IPS-18a (cell line): ENCODE results near the gene RFT1.
A peak's percentile ranks its signal among the peaks of the same experiment; 100 is the strongest.
"Not testable (repeated sequence)": the region's sequence is repeated elsewhere in the genome, so short reads cannot be mapped to it uniquely, and the experiment has no call there.

Source experiments
- H3K27ac ChIP-seq: one replicate; pipeline ENCODE4 v1.5.1; 2013; ENCODE audit warnings: low read length
- H3K27me3 ChIP-seq: one replicate; pipeline ENCODE4 v1.6.1; 2013; ENCODE audit warnings: mild to moderate bottlenecking, low read length; ENCODE audit not compliant: control insufficient read depth, insufficient read depth
- H3K36me3 ChIP-seq: one replicate; pipeline ENCODE4 v1.6.1; 2013; ENCODE audit warnings: low read depth, low read length; ENCODE audit not compliant: control insufficient read depth
- H3K4me1 ChIP-seq: one replicate; pipeline ENCODE4 v1.6.1; 2013; ENCODE audit warnings: low read depth, low read length; ENCODE audit not compliant: control insufficient read depth
- H3K4me3 ChIP-seq: one replicate; pipeline ENCODE4 v1.5.1; 2013; ENCODE audit warnings: low read length
- H3K9ac ChIP-seq: one replicate; pipeline ENCODE4 v1.6.1; 2013; ENCODE audit warnings: mild to moderate bottlenecking, low read length, moderate library complexity
- H3K9me3 ChIP-seq: one replicate; pipeline ENCODE4 v1.6.1; 2013; ENCODE audit warnings: low read depth, low read length; ENCODE audit not compliant: control insufficient read depth

RFT1 gene

DNA sequence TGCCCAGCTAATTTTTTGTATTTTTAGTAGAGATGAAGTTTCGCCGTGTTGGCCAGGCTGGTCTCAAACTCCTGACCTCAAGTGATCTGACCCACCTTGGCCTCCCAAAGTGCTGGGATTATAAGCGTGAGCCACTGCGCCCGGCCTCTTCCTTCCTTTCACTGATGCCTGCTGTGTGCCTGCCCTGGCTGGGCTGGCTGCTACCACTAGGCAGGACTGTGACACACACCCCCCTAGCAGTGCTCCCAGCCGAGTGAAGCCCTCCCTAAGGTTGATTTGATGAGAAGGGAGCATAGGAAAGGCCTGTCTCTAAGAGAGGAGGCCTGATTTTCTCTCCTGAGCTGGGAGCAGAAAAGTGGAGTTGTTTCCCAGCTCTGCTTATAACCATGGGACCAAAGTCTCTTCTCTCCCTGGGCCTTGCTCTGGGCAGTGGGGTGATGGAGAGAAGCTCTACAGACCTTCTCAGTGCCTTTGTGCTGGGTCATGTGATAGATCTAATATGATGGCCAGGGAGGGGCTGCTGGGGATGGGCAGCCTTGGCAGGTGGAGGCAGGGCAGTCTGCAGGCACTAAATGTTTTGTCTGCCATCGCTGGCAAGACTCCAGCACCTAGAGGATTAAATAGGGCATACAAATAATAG, 64.3 kb downstream of the RFT1 start:
- Histone ChIP-seq H3K9ac (no peak overlapping the region), H3K36me3 (no peaks in the 10 kb centered on the region), H3K27me3 (no peaks in the 10 kb centered on the region), H3K9me3 (no peaks in the 10 kb centered on the region), H3K4me3 (no peak overlapping the region), H3K4me1 (no peaks in the 10 kb centered on the region), H3K27ac (no peak overlapping the region)

DNA sequence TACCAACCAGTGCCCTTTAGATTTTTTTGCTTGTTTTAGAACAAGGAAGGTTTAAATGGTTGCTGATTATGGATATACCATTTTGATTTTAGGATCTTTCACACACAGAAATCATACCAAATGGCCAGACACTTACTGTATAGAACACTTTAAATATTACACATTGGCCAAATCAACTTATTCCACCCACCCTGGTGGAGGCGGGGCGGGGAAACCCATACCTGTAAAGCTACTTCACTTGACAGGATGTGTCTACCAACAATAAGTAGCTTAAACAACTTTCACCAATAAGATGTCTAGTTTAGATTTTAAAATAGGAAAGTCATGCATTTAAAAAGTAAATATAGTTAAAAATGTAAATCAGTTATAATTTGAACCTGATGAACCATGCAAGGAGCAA, 67.3 kb downstream of the RFT1 start:
- Histone ChIP-seq H3K4me1 (no peaks in the 10 kb centered on the region), H3K27me3 (no peaks in the 10 kb centered on the region), H3K36me3 (no peaks in the 10 kb centered on the region), H3K27ac (no peak overlapping the region), H3K9ac (no peak overlapping the region), H3K9me3 (no peaks in the 10 kb centered on the region), H3K4me3 (no peak overlapping the region)

DNA sequence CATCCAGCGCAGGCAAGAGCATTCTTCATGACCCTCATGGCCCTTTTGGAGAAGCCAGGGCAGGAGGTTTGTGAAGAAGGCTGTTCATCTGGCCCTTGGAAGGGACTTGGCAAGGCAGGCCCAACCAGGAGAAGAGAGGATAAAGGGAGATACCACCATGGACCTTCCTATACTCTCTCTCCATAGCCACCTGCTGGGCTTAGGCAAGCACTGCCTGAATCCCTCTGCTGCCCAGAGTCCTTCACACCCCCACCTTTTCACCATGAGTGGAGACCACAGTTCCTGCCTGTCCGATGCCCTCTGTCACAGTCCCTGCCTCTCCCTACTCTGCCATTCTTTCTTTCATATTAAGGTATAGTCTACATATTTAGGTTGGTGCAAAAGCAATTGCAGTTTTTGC, 73.8 kb downstream of the RFT1 start:
- H3K36me3 ChIP-seq = no peaks in the 10 kb centered on the region
- H3K4me3 ChIP-seq = no peak overlapping the region
- H3K9me3 ChIP-seq = no peaks in the 10 kb centered on the region
- H3K4me1 ChIP-seq = no peaks in the 10 kb centered on the region
- H3K27me3 ChIP-seq = no peaks in the 10 kb centered on the region
- no peak overlapping the region for H3K9ac ChIP-seq
- H3K27ac ChIP-seq = no peak overlapping the region

DNA sequence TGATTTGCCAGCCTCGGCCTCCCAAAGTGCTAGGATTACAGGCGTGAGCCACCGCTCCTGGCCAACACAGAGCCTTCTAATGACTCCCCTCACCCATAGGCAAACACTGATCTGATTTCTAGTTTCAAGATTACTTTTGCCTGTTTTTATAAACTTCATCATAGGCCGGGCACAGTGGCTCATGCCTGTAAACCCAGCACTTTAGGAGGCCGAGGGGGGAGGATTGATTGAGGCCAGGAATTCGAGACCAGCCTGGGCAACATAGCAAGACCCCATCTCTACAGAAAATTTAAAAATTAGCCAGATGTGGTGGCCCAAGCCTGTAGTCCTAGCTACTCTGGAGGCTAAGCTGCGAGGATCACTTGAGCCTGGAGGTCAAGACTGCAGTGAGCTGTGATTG, 76.0 kb downstream of the RFT1 start:
- H3K9ac ChIP-seq, H3K27me3 ChIP-seq, H3K9me3 ChIP-seq: not testable (repeated sequence)

DNA sequence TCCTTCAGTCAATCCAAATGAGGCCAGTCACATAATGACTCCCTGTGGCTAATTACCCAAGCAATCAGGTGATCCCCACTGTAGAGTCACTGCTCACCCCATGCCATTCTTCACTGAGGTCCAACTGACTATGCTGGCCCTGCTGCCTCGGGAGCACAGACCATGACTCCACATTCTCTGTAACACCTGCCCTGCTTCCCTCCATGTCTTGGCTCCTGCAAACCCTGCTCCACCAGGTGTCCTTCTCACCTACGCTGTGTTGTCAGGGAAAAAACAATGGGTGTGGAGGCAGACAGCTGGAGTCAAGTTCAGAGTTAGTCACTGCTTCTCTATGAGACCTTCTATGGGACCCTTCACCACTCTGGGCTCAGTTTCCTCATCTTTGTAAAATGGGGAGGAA, 78.3 kb downstream of the RFT1 start:
- no peak overlapping the region for H3K27ac ChIP-seq
- H3K4me3 ChIP-seq = no peak overlapping the region
- no peaks in the 10 kb centered on the region for H3K36me3 ChIP-seq
- H3K9me3 ChIP-seq = no peaks in the 10 kb centered on the region
- no peak overlapping the region for H3K9ac ChIP-seq
- H3K27me3 ChIP-seq = peaks cover 14% of the 10 kb centered on the region
- no peaks in the 10 kb centered on the region for H3K4me1 ChIP-seq

More for the DNA sequence above, 76.0 kb downstream of the RFT1 start:
- not testable (repeated sequence) for H3K4me1 ChIP-seq, H3K27ac ChIP-seq, H3K4me3 ChIP-seq, H3K36me3 ChIP-seq

DNA sequence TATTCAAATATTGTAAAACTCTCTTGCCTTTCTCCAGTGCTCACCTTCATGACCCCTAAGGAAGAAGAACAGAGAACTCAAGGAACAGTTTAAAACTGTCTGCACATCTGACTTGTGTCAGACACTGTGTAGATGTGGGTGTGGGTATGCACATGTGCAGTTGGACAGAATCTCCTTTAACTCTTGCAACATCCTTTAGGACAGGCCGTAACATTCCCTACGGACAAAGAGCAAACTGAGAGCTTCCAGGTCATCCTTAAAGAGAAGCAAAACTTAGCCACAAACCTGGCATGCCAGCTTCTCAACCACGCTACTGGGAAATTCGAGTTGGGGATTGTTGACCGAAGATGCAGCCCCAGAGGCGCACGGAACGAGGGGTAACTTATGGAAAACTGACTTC, 80.2 kb downstream of the RFT1 start:
- no peak overlapping the region for H3K27ac ChIP-seq
- H3K4me3 ChIP-seq = no peak overlapping the region
- H3K4me1 ChIP-seq = no peaks in the 10 kb centered on the region
- H3K27me3 ChIP-seq = peaks cover 21% of the 10 kb centered on the region
- H3K9me3 ChIP-seq = no peaks in the 10 kb centered on the region
- H3K36me3 ChIP-seq = no peaks in the 10 kb centered on the region
- no peak overlapping the region for H3K9ac ChIP-seq

DNA sequence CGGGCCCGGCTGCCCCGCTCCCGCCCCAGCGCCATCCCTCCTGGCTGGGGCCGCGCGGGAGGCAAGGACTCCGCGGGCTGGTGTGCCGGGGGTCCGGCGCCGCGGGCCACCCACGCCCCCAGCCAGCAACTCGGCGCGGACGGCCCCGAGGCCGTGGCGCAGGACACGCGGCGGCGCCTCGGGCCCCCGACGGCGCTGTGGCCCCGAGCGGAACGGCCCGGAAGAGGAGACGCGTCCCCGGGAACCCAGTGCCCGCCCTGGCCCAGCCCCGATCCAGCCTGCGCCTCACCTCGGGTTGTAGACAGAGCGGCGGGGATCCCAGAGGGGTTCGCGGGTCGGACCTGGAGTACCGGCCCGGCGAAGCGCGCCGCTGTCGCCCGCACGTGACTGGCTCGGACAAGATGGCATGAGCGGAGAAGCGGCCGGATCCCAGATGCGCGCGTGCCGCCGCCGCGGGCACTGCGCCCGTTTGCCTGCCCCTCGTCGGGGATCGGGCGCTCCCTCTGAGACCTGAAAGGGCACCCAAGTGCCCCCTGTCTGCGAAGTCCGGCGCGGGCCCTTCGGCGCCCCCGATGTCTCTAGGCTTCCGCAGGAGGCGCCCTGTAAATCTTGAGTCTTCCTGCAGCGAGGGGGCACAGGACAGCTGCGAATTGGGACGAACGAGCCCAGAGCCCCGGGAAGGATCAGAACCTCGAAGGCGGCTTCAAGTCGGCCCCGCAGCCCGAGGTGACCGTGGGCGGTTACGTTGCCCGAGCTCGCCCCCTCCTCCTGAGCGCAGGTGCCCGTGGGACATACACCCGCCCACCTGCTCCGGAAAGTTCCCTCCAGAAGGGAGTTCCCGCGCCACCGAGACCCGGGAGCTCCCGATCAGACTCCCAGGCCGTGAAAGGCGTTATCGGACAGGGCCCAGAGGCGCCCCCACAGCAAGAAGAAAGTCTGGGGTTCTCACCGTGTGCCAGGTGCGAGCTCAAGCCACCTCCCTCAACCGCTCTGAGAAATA, 83.8 kb downstream of the RFT1 start:
- Histone ChIP-seq H3K27me3 (peaks cover 47% of the 10 kb centered on the region), H3K9me3 (no peaks in the 10 kb centered on the region), H3K36me3 (no peaks in the 10 kb centered on the region), H3K4me1 (peaks cover 5% of the 10 kb centered on the region), H3K4me3 (peak overlapping the region; percentile 67), H3K27ac (no peak overlapping the region), H3K9ac (no peak overlapping the region)

DNA sequence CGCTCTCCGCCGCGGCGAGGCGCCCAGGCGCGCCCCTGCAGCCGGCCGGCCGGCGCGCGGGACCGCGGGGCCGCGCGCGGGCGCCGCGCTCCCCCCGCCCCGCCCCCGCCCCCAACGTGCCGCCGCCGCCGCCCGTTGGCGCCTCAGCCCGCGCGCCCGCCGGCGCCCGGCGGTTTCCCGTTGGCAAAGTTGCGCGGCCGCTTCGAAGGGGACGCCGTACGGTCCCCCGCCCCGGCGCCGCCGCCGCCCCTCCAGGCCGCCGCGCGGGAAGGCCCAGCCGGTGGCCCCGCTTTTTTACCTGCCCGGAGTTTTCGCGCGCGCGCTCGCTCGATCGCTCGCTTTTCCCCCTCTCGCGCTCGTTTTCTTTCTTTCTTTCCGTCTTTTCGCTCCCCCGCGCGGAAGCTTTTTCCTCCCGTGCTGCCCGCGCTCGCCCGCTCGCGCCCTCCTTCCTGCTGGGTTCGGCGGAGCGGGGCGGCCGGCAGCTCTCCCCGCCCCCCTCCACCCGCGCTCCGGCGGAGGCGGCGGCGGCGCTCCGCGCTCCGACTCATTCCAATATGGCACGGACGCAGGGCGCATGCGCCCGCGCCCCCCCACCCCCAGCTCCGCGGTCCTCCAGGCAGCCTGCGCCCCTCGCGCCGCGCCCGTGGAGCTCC, 84.6 kb downstream of the RFT1 start, which contains the start of gene SFMBT1:
Gene SFMBT1, minus strand, starts transcription at position 556 of the 653 bp plus-strand sequence. CDS start 76,945 bp downstream, outside the sequence.
- H3K36me3 ChIP-seq = no peaks in the 10 kb centered on the region
- peak within 1 kb of the TSS; percentile 78 for H3K4me3 ChIP-seq
- H3K4me1 ChIP-seq = peaks cover 5% of the 10 kb centered on the region
- H3K27me3 ChIP-seq = peaks cover 47% of the 10 kb centered on the region
- peak within 1 kb of the TSS; percentile 74 for H3K9ac ChIP-seq
- no peaks in the 10 kb centered on the region for H3K9me3 ChIP-seq
- no peak within 1 kb of the TSS for H3K27ac ChIP-seq

DNA sequence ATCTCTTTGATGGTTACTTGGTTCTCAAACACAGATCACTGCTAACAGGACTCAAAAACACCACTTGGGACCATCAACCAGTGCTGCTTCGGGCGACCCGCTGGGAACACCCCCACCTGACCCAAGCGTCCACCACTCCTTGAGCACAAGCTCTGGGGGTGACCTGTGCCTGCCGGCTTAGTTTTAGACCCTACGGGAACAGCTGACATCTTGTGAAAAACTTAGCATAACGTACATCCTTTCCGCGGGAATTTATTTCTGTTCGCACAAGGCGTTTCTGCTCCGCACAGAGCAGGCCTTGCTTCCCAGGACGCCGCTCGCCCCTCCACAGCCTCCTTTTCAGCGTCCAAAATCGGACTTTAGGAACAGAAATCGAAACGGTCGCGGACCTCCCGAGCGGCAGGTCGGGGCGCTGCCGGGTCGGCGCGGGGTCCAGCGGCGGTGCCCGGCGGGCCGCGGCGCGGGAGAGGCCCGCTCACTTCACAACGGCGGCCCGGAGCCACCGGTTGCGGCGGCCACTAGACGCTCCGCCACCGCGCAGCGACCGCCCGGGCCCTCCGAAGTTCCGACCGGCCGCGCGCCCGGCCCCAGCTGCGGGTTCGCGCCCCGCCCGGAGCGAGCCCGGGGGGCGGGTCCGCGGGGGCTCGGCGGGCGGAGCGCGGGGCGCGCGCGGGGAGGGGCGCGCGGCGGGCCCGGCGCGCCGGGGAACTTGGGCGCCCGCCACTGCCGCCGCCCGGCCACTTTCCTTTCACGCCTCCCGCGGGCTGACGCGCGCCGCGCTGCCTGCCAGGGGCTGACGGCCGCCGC, 85.3 kb downstream of the RFT1 start:
- H3K36me3 ChIP-seq = no peaks in the 10 kb centered on the region
- H3K9ac ChIP-seq = peak overlapping the region; percentile 44
- peaks cover 47% of the 10 kb centered on the region for H3K27me3 ChIP-seq
- H3K4me1 ChIP-seq = peaks cover 5% of the 10 kb centered on the region
- no peaks in the 10 kb centered on the region for H3K9me3 ChIP-seq
- no peak overlapping the region for H3K27ac ChIP-seq
- H3K4me3 ChIP-seq = peak overlapping the region; percentile 78

DNA sequence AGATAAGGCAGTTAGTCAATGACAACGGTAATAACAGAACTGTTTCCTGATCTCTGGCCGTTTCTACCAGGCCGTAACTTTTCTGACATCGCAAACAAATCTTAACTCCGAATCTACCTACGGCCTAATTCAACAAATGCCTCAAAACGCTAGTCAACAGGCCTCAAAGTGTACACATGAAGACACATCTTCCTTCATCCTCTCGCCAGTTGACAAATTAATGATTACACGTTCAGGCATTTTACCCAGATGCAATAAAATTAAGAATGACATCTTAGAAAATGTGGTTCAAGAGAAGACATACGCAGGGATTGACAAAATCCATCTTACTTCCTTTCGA, 85.9 kb downstream of the RFT1 start:
- H3K27ac ChIP-seq = no peak overlapping the region
- H3K4me1 ChIP-seq = peaks cover 5% of the 10 kb centered on the region
- no peaks in the 10 kb centered on the region for H3K36me3 ChIP-seq
- H3K4me3 ChIP-seq = peak overlapping the region; percentile 78
- H3K27me3 ChIP-seq = peaks cover 47% of the 10 kb centered on the region
- H3K9me3 ChIP-seq = no peaks in the 10 kb centered on the region
- H3K9ac ChIP-seq = peak overlapping the region; percentile 44

DNA sequence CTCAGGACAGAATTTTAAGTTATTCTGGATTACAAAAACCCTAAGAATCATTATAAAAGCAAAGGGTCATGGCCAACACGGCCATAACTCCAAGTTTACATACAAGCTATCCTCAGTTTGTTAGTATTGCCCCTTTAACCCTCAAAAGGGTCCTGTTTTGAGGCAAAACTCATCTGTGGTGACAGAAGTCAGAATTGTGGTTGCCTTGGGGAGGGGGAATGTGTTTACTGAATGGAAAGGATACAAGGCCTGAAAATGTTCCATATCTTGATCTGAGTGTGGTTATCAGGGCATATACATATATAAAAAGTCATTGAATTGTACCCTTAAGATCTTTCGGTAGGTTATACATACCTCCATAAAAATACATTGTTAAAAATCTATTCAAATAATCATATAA, 86.5 kb downstream of the RFT1 start:
- Histone ChIP-seq H3K9me3 (no peaks in the 10 kb centered on the region), H3K27me3 (peaks cover 47% of the 10 kb centered on the region), H3K4me3 (no peak overlapping the region), H3K27ac (no peak overlapping the region), H3K9ac (no peak overlapping the region), H3K4me1 (peaks cover 5% of the 10 kb centered on the region), H3K36me3 (no peaks in the 10 kb centered on the region)
